HG03196 (cell line): Measurements from ENCODE around the gene HEMK1.

Experiments
- ATAC-seq: cut with Tn5 transposase; IDR thresholded peaks from one replicate; pipeline ENCODE4 v1.9.1; 2021; ENCODE audit not compliant: unreplicated experiment

Gene HEMK1

DNA sequence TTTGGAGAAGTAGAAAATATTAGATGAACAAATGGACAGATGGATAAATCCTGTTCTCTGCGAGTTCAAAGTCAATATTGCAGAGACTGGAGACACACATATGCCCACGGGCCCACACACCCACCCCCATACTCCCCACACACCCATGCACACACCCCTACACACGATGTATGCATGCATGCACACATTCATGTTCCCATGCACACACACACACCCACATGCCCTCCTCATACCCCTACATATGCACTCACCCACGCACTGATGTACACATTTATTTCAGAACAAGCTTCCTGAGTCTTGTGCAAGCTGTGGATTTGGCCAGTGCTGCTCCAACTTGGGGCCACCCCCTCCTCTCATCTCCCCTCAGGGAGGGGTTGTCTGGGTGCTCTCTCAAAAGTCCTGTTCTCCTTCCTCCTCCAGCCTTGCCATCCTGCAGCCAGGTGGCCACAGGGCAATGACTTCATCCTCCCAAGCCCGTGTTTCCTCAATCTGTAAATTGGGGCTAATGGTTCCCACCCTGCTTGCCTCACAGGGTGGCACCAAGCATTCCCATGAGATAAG lies 64.0 kb downstream of the HEMK1 start:
- ATAC-seq, result no peak

DNA sequence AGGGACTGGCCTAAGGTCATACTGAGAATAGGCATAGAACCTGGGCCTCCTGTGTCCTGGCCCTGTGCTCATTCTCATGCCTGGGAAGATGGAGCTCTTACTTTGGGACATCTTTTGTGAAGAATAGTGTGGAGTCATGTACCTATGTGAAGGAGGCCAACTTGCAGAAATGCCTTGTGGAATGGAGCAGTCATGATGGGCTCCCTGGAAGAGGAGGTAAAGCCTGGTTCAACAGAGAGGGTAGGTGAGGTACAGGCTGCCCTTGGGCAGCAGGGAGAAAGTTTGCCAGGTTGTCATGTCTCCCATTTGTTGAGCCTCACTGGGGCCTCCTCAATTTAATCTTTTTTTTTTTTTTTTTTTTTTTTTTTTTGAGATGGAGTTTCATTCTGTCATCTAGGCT lies 65.7 kb downstream of the HEMK1 start:
- no peak for ATAC-seq

DNA sequence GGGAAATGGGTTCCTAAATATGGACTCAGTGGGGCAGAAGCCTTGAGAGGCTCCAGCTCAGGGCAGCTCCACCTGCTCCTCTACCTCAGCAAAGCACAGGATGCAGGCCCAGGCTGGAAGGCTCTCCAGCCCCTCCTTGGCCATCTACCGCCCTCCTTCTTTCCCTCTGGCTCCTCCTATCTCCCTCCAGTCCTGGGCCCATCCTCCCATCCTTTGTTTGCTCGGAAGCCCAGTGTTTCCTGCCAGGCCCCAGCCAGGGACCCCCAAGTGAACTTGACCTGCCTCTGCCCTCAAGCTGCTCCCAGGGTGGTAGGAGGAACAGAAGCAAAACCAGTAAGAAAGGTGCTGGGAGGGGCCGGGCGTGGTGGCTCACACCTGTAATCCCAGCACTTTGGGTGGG lies 67.7 kb downstream of the HEMK1 start:
- no peak for ATAC-seq

DNA sequence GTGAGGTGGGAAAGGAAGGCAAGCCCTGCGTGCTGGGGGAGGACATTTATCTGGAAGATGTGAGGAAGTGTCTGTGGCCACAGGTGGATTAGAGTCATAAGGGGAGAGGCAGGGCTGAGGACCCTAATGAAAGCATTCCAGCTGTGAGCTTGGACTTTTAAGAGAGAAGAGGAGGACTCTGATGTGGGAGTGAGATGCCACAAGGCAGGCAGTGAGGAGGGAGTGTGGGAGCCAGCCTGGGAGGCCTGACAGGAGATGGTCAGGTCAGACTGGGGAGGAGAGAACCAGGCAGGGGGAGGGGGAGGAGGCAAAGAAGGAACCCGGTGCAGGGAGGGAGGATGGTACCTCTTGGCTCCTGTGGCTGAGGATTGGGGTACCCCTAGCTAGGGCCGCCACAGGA lies 68.6 kb downstream of the HEMK1 start:
- no peak for ATAC-seq

DNA sequence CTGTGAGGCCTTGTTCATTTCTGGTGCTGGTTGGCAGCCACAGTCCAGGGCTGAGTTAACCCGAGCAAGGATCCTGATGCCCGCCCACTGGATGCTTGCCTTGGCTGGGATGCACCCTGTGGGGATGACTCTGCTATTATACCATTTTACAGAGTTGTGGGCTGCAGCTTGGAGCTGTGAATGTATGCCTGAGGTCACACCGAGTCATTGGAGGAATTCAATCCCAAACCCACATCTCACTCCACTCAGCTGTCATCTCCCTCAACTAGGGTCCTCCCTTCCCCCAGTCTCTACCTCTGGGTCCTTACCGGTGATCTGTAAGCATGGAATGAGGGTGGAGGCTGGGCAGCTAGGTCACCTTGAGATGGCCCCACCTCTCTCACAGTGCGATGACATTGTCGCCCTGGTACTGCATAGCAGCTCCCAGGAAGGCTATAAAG lies 69.8 kb downstream of the HEMK1 start:
- ATAC-seq, result no peak

DNA sequence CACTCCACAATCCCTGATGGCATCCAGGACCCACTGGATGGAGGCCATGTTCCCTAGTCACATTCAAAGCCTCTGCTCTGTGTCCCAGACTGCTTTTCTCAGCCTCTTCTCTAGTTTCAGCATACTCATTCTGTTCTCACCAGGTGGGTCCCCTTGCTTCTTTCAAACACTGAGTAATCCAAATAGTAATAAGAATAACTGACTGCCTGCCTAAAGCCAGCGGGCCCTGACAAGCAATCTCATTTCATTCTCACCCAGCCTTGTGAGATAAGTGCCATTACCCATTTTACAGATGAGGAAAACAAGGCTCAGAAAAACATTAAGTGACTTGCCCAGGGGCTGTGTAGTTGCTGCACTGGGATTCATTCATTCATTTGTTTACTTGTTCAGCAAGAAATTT lies 73.1 kb downstream of the HEMK1 start:
- ATAC-seq, result no peak

DNA sequence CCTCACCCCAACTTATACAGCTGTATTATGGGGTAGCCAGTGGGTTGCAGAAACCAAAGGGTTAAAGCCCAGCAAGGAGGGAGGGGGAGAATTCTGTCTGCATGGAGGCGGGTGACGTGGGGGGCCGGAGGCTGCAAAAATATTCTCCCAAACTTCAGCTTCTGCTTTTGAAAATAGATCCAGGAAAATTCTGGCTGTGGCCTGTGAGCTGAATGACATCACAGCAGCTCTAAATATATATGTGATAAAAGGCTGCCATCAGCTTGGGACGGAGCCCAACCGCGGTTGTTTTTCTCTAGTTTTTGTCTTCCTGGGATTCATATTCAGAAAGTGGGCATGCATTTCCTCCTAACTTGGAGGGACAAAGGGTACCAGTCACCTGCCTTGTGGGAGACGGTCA lies 75.2 kb downstream of the HEMK1 start:
- ATAC-seq, result no peak

DNA sequence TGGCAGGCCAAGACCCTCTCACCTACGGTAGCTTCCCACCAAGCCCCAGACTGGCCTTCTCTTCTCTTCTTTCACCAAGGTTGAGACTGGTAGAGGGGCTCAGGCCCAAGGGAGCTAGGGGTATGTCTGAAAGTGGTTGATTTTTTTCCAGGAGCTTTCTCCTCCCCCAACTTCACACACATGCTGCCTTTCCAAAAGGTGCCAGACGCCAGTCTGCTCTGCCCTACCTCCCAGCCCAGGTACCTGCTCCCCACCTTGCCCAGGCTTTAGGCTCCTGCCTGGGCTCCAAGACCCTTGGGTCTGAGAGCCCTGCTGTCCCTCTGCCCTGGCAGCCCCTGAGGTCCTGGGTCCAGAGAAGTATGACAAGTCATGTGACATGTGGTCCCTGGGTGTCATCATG lies 76.1 kb downstream of the HEMK1 start:
- ATAC-seq, result no peak
